ENCODE measurements around the gene FBXO9.

DNA sequence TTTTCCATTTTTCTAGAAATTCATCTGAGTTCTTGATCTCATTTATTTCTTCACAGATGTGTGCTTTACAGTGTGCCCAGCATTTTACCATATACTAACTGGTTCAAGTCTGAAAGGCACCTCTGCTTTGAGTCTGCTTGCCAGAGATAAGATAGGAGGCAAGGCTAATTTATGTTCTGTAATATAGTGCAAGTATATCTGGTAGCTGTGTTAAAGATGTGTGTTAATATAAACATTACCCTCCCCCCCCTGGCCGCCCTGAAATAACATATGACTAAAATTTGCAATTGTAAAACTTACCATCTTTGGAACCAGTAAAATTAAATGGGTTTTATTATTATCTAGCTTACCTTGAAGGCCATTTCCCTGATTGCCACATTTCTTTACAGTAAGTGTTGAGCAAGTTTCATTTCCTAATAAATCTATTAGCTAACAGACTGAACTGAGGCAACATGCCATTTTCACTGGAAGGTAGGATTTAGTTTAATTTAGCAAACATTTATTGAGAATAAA, 2.7 kb downstream of the FBXO9 start:
- TF ChIP-seq, protein P1, sequence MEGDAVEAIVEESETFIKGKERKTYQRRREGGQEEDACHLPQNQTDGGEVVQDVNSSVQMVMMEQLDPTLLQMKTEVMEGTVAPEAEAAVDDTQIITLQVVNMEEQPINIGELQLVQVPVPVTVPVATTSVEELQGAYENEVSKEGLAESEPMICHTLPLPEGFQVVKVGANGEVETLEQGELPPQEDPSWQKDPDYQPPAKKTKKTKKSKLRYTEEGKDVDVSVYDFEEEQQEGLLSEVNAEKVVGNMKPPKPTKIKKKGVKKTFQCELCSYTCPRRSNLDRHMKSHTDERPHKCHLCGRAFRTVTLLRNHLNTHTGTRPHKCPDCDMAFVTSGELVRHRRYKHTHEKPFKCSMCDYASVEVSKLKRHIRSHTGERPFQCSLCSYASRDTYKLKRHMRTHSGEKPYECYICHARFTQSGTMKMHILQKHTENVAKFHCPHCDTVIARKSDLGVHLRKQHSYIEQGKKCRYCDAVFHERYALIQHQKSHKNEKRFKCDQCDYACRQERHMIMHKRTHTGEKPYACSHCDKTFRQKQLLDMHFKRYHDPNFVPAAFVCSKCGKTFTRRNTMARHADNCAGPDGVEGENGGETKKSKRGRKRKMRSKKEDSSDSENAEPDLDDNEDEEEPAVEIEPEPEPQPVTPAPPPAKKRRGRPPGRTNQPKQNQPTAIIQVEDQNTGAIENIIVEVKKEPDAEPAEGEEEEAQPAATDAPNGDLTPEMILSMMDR (IDR thresholded peaks at IDR 0.05) = no peak
- TF ChIP-seq, protein P2, sequence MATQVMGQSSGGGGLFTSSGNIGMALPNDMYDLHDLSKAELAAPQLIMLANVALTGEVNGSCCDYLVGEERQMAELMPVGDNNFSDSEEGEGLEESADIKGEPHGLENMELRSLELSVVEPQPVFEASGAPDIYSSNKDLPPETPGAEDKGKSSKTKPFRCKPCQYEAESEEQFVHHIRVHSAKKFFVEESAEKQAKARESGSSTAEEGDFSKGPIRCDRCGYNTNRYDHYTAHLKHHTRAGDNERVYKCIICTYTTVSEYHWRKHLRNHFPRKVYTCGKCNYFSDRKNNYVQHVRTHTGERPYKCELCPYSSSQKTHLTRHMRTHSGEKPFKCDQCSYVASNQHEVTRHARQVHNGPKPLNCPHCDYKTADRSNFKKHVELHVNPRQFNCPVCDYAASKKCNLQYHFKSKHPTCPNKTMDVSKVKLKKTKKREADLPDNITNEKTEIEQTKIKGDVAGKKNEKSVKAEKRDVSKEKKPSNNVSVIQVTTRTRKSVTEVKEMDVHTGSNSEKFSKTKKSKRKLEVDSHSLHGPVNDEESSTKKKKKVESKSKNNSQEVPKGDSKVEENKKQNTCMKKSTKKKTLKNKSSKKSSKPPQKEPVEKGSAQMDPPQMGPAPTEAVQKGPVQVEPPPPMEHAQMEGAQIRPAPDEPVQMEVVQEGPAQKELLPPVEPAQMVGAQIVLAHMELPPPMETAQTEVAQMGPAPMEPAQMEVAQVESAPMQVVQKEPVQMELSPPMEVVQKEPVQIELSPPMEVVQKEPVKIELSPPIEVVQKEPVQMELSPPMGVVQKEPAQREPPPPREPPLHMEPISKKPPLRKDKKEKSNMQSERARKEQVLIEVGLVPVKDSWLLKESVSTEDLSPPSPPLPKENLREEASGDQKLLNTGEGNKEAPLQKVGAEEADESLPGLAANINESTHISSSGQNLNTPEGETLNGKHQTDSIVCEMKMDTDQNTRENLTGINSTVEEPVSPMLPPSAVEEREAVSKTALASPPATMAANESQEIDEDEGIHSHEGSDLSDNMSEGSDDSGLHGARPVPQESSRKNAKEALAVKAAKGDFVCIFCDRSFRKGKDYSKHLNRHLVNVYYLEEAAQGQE (IDR thresholded peaks at IDR 0.05; ENCODE audit: low read depth, low read length) = no peak
- TF ChIP-seq EP300 (IDR thresholded peaks at IDR 0.05; ENCODE audit: borderline replicate concordance in 1 of 2, low read depth in 1 of 2, low read length in 1 of 2) (no peak), JUND (IDR thresholded peaks at IDR 0.05) (no peak), GATA2 (CRISPR knock-in tag; IDR thresholded peaks at IDR 0.05) (0 out of 2 replicates have a peak, but pooled peaks have one; percentile 17), EZH2phosphoT487 (IDR thresholded peaks at IDR 0.05; ENCODE audit: borderline replicate concordance, low read depth) (no peak), RAD21 (IDR thresholded peaks at IDR 0.05; ENCODE audit: low read length) (no peak), YY1 (IDR thresholded peaks at IDR 0.05; ENCODE audit: low read depth) (no peak)

Measured in SK-N-SH (cell line).